ENCODE results near the gene TAF8. TPM values are rescaled to one million over a fixed set of nuclear protein-coding genes. Genes with fewer than 3 reads are reported as not detected.
"Not testable (repeated sequence)": the region's sequence is repeated elsewhere in the genome, so short reads cannot be mapped to it uniquely, and the experiment has no call there.

The TAF8 gene, protein sequence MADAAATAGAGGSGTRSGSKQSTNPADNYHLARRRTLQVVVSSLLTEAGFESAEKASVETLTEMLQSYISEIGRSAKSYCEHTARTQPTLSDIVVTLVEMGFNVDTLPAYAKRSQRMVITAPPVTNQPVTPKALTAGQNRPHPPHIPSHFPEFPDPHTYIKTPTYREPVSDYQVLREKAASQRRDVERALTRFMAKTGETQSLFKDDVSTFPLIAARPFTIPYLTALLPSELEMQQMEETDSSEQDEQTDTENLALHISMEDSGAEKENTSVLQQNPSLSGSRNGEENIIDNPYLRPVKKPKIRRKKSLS
- total RNA-seq: 38.8 and 41.9 TPM in 2 replicates

DNA sequence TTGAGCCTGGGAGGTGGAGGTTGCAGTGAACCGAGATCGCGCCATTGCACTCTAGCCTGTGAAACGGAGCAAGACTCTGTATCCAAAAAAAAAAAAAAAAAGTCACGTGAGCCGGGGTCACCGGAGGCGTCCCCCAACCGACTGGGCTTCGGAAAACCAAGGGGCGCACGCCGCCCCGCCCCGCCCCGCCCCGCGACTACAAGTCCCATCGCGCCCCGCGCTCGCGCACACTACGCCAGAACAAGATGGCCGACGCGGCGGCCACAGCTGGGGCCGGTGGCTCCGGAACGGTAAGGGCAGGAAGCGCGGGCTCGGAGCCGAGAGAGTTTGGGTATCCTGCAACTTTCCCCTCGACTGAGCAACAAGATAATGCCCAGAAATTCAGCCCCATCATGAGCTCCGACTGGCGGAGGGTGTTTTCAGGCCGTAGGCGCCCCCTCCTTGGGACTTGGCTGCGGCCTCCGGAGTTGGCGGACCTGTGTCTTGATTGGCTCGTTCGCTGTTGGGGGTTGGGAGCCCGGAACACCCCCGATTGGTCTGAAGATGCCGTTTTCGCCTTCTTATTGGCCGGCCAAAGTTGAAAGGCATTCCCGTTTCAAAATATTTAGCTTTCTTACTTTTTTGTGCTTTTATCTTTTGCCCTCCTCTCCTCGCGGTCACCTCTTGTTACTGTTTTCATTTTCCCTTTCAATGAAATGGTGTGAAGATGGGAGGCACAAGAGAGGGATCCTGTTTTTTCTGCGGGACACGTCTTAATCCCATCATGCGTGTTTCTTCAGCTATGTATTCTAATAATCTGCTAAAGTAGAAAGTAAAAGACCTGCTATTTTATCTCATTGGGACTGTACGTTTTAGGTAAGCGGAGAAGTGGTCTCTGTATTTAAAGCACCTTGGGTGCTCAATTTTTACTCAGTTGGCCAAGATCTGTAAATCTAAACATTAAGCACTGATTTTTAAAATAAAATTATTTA lies at the start of gene TAF8:
TAF8 (plus strand) TSS at position 228 of the 971 bp plus-strand sequence; CDS start at position 246, 18 bp downstream.
- peak; percentile 90 for DNase-seq (ENCODE audit: low spot score)
- Mint-ChIP-seq H3K4me1 (ENCODE audit: low read depth) (peaks cover 49% of the 10 kb centered on the region), H3K4me3 (ENCODE audit: low read depth) (peak within 1 kb of the TSS; percentile 94), H3K9me3 (no peaks in the 10 kb centered on the region), H3K27ac (peak within 1 kb of the TSS; percentile 98), H3K27me3 (ENCODE audit: low read depth) (no peaks in the 10 kb centered on the region), H3K36me3 (ENCODE audit: low read depth) (peaks cover 35% of the 10 kb centered on the region)
- intact Hi-C loops (cut with micrococcal nuclease): loop anchor here (1.0 to 2.0 kb wide), 3 partner anchors 130 to 316 kb away; partner anchors contain the start of genes BYSL, MED20, MRPS10 and TFEB

DNA sequence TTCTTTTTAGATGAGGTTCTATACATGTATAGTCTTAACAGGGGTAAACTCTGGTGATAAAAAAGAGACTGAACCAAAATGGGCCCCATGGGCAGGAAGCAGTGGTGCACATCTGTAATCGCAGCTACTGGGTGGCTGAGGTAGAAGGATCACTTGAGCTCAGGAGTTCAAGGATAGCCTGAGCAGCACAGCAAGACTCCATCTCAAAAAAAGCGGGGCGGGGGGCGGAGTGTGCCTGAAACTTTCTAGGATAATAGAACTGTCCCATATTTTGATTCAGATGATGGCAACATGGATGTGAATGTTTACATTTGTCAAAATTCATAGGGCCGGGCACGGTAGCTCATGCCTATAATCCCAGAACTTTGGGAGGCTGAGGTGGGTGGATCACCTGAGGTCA lies 48.8 kb upstream of the TAF8 start:
- peaks cover 15% of the 10 kb centered on the region for H3K36me3 Mint-ChIP-seq (ENCODE audit: low read depth)
- H3K4me3 Mint-ChIP-seq (ENCODE audit: low read depth): no peak overlapping the region
- DNase-seq (ENCODE audit: low spot score): no peak
- no peak overlapping the region for H3K27ac Mint-ChIP-seq
- no peaks in the 10 kb centered on the region for H3K9me3 Mint-ChIP-seq
- intact Hi-C loops (cut with micrococcal nuclease): no loop called here
- peaks cover 12% of the 10 kb centered on the region for H3K4me1 Mint-ChIP-seq (ENCODE audit: low read depth)
- H3K27me3 Mint-ChIP-seq (ENCODE audit: low read depth): no peaks in the 10 kb centered on the region

DNA sequence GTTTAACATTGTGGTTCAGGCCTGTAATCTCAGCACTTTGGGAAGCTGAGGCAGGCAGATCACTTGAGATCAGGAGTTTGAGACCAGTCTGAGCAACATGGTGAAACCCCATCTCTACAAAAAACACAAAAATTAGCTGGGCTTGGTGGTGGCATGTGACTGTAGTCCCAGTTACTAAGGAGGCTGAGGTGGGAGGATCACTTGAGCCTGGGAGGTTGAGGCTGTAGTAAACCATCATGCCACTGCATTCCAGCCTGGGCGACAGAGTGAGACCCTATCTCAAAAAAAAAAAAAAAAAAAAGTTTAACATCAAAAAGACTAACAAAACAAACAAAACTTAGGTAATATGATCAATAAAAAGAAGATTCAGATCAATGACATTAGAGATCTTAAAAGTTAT lies 46.7 kb upstream of the TAF8 start:
- H3K27me3 Mint-ChIP-seq (ENCODE audit: low read depth); H3K4me3 Mint-ChIP-seq (ENCODE audit: low read depth); H3K9me3 Mint-ChIP-seq; H3K36me3 Mint-ChIP-seq (ENCODE audit: low read depth); DNase-seq (ENCODE audit: low spot score); H3K27ac Mint-ChIP-seq; intact Hi-C loops (cut with micrococcal nuclease): not testable (repeated sequence)
- peaks cover 20% of the 10 kb centered on the region for H3K4me1 Mint-ChIP-seq (ENCODE audit: low read depth)

DNA sequence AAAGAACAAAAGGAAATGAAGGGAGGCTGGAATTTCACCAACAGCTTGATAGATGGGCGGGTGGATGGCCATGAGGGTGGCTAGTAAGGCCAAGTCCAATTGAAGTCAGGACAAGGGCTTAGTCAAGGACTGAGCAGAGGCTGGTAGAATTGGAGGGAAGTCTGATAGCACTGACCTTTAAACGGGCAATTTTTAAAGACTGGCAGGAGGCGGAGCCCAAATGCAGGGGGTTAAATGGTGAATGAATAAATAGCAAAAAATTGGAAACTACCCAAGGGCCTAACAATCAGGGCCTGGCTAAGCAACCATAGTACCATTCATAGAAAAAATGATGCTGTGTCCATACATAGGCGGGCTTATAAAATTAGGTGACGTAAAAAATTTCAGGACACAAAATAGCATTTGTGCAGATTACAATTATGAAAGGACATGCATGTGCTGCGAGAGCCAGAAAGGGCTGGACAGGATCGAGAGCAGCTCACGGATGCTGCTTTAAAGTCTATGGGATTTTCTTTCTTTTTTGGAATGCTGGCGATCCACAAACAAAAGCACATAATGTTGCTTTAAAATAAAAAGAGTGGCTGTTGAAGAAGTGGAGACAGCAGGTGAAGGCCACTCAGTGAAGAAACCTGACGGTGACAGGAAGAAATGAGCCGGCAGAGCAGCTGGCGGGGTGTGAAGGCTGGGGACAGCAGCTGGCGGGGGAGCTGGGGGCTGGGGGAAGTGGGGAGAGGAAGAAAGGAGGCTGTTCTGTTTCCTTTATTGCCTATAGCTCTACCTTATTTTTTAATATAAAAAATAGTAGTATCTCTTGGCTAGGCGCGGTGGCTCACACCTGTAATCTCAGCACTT lies 42.8 kb upstream of the TAF8 start:
- no peaks in the 10 kb centered on the region for H3K9me3 Mint-ChIP-seq
- peak overlapping the region; percentile 74 for H3K27ac Mint-ChIP-seq
- H3K27me3 Mint-ChIP-seq (ENCODE audit: low read depth): no peaks in the 10 kb centered on the region
- no peak for DNase-seq (ENCODE audit: low spot score)
- H3K36me3 Mint-ChIP-seq (ENCODE audit: low read depth): no peaks in the 10 kb centered on the region
- H3K4me1 Mint-ChIP-seq (ENCODE audit: low read depth): peaks cover 41% of the 10 kb centered on the region
- peak overlapping the region; percentile 32 for H3K4me3 Mint-ChIP-seq (ENCODE audit: low read depth)
- intact Hi-C loops (cut with micrococcal nuclease): loop anchor here (5.0 kb wide), 1 partner anchor 35 kb away; no protein-coding TSS in a partner anchor

DNA sequence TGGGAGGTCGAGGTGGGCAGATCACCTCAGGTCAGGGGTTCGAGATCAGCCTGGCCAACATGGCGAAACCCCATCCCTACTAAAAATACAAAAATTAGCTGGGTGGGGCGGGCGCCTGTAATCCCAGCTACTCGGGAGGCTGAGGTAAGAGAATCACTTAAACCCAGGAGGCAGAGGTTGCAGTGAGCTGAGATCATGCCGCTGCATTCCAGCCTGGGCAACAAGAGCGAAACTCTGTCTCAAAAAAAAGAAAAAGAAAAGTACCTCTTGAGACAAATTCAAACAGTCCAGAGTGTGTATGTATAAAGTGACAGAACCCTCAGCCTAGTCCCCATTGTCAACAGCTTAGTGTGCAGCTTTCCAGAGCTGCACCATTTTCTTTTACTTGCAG lies 42.2 kb upstream of the TAF8 start:
- peak overlapping the region; percentile 5 for H3K4me3 Mint-ChIP-seq (ENCODE audit: low read depth)
- H3K4me1 Mint-ChIP-seq (ENCODE audit: low read depth): peaks cover 47% of the 10 kb centered on the region
- intact Hi-C loops (cut with micrococcal nuclease): loop anchor here (5.0 kb wide), 1 partner anchor 34 kb away; no protein-coding TSS in a partner anchor
- peak overlapping the region; percentile 74 for H3K27ac Mint-ChIP-seq
- H3K36me3 Mint-ChIP-seq (ENCODE audit: low read depth); H3K9me3 Mint-ChIP-seq; H3K27me3 Mint-ChIP-seq (ENCODE audit: low read depth); DNase-seq (ENCODE audit: low spot score): not testable (repeated sequence)

DNA sequence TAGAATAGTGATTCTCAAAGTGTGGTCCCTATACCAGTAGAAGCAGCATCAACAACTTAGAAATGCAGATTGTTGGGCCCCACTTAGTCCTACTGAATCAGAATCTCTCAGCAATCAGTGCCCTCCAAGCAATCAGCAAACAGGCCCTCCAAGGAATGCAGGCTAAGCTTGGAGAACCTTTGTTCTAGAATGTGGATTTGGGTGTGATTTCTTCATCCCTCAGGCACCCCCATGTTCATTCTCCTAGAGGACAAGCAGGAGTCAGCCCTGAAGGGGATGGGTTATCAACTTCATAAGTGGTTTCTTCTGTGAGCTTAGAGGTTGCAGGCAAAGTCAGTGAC lies 40.5 kb upstream of the TAF8 start:
- Mint-ChIP-seq H3K27me3 (ENCODE audit: low read depth) (no peaks in the 10 kb centered on the region), H3K27ac (peak overlapping the region; percentile 93), H3K36me3 (ENCODE audit: low read depth) (peaks cover 17% of the 10 kb centered on the region), H3K4me3 (ENCODE audit: low read depth) (peak overlapping the region; percentile 54), H3K4me1 (ENCODE audit: low read depth) (peaks cover 56% of the 10 kb centered on the region), H3K9me3 (peaks cover 10% of the 10 kb centered on the region)
- no peak for DNase-seq (ENCODE audit: low spot score)
- intact Hi-C loops (cut with micrococcal nuclease): loop anchor here (2.0 to 5.0 kb wide), 3 partner anchors 32 to 69 kb away; partner anchors contain the start of gene CCND3

DNA sequence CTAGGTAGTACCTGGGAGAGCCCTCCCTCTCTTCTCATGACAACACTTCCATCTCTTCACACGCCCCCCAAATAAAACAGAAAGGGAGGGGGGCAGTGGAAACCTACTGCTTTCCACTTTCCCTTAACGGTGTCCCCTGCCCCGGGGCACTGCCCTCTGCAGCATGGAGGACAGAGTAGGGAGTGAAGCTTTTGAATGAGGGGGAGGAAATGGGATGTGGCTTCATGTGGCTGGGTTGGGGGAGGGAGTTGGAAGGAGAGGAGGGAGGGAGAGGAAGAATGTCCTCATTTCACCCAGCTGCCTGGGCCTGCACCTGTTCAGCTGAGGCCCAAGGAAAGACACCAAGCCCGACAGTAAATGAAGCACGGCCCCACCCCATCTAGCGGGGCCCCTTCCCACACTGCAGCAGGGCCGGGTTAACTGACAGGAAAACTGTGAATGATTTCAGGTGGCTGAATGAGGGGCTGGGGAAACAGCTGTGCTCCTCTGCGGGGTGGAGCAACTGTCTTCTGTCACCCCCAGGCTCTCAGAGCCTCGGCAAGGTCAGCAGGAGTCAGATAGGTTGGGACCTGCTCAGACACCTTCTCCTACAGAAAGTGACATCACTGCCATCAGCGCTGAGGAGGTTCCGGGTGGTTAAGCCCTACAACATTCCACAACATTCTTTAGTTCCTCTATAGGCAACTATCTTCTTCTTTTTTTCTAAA lies 40.0 kb upstream of the TAF8 start:
- Mint-ChIP-seq H3K27me3 (ENCODE audit: low read depth) (no peaks in the 10 kb centered on the region), H3K9me3 (peaks cover 12% of the 10 kb centered on the region), H3K27ac (peak overlapping the region; percentile 93), H3K4me1 (ENCODE audit: low read depth) (peaks cover 59% of the 10 kb centered on the region), H3K36me3 (ENCODE audit: low read depth) (peaks cover 20% of the 10 kb centered on the region), H3K4me3 (ENCODE audit: low read depth) (peak overlapping the region; percentile 54)
- intact Hi-C loops (cut with micrococcal nuclease): loop anchor here (2.0 to 5.0 kb wide), 2 partner anchors 38 to 70 kb away; partner anchors contain the start of gene CCND3
- DNase-seq (ENCODE audit: low spot score): no peak

DNA sequence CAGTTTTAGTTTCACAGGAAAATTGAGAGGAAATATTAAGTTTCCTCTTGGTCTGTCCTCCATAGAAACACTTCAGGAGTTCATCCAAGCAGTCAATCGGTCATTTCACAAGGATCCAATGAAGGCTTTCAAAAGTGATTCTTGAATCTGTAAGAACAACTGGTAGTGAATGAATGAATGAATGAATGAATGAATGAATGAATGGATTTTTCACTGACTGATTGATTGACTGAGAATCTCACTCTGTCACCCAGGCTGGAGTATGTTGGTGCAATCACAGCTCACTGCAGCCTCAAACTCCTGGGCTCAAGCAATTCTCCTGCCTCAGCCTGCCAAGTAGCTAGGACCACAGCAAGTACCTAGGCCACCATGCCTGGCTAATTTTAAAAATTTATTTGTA lies 39.4 kb upstream of the TAF8 start:
- H3K27ac Mint-ChIP-seq: peak overlapping the region; percentile 93
- intact Hi-C loops (cut with micrococcal nuclease): loop anchor here (2.0 to 5.0 kb wide), 2 partner anchors 39 to 70 kb away; partner anchors contain the start of gene CCND3
- peak overlapping the region; percentile 54 for H3K4me3 Mint-ChIP-seq (ENCODE audit: low read depth)
- no peak for DNase-seq (ENCODE audit: low spot score)
- peaks cover 12% of the 10 kb centered on the region for H3K9me3 Mint-ChIP-seq
- peaks cover 20% of the 10 kb centered on the region for H3K36me3 Mint-ChIP-seq (ENCODE audit: low read depth)
- peaks cover 59% of the 10 kb centered on the region for H3K4me1 Mint-ChIP-seq (ENCODE audit: low read depth)
- H3K27me3 Mint-ChIP-seq (ENCODE audit: low read depth): no peaks in the 10 kb centered on the region

DNA sequence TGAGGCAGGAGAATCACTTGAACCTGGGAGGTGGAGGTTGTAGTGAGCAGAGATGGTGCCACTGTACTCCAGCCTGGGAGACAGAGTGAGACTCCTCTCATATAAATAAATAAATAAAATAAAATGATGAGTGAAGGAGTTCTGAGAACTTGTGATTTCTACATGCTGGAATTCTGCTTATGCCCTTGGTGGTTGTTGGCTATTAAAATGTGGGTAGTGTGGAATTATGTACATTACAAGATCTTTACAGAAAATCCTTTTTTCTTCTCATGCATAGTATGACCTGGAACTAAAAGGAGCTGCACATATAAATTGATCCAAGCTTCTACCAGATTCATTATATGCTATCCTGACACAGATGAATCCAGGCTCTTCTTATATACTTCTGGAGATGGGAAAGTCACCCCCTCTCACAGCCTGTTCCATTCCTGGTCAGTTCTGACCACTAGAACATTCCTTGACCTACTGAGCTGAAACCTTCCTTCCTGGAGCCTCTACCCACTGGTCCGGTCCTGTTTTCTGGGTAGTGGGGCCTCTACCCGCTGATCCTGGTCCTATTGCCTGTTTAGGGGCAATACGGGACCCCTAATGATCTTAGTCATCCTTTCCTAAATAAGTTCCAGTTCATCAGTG lies 37.7 kb upstream of the TAF8 start:
- Mint-ChIP-seq H3K4me3 (ENCODE audit: low read depth) (no peak overlapping the region), H3K27me3 (ENCODE audit: low read depth) (no peaks in the 10 kb centered on the region), H3K36me3 (ENCODE audit: low read depth) (peaks cover 20% of the 10 kb centered on the region), H3K9me3 (peaks cover 12% of the 10 kb centered on the region), H3K4me1 (ENCODE audit: low read depth) (peaks cover 66% of the 10 kb centered on the region), H3K27ac (peak overlapping the region; percentile 73)
- DNase-seq (ENCODE audit: low spot score): no peak
- intact Hi-C loops (cut with micrococcal nuclease): loop anchor here (5.0 kb wide), 1 partner anchor 40 kb away; no protein-coding TSS in a partner anchor

DNA sequence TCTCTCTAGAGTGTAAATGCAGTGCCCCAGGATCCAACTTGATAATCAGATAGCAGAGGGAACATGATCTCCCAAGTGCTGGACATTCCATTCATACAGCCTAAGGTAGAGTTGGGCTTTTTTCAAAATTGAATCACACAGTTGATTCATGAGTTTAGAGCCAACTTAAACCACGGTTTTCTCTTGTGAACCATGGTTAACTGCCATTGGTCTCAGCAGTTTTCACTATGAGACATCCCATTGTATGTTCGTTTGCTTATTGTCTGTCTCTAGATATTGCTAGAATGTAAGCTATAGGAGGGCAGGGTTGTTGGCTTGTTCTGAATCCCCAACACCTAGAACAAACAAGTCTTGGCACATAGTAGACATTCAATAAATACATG lies 37.2 kb upstream of the TAF8 start:
- Mint-ChIP-seq H3K4me3 (ENCODE audit: low read depth) (no peak overlapping the region), H3K36me3 (ENCODE audit: low read depth) (peaks cover 20% of the 10 kb centered on the region), H3K27ac (peak overlapping the region; percentile 73), H3K4me1 (ENCODE audit: low read depth) (peaks cover 64% of the 10 kb centered on the region), H3K9me3 (peaks cover 12% of the 10 kb centered on the region), H3K27me3 (ENCODE audit: low read depth) (no peaks in the 10 kb centered on the region)
- DNase-seq (ENCODE audit: low spot score): no peak
- intact Hi-C loops (cut with micrococcal nuclease): loop anchor here (5.0 kb wide), 1 partner anchor 41 kb away; no protein-coding TSS in a partner anchor

DNA sequence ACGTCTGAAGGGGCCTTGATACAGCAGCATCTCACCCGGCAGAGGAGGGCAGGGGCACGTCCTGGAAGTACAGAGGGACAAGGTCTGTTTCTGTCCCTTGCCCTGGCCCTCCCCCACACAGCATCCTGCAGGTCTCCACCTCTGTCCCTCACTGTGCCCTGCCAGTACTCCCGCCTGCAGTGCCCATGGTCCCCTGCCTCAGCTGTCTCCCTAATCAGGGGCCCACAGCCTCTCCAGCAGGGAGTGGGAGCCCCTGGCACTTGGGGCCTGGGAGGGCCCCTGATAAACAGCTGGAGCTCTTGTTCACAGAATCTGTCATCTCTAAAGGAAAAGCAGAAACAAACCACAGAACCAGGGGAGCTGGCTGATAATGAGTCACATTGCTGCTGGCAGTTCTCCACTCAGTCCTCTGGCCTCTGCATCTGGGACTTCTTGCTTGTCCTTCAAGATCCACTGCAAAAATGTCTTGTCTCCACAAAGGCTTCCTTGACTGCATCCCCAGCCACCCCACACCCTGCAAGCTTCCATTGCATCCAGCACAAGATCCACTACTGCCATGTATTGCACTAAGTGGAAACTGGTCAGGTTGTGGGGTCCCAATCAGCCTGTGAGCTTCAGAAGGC lies 33.2 kb upstream of the TAF8 start:
- peak overlapping the region; percentile 90 for H3K27ac Mint-ChIP-seq
- peak; percentile 42 for DNase-seq (ENCODE audit: low spot score)
- peaks cover 53% of the 10 kb centered on the region for H3K4me1 Mint-ChIP-seq (ENCODE audit: low read depth)
- peaks cover 12% of the 10 kb centered on the region for H3K9me3 Mint-ChIP-seq
- H3K27me3 Mint-ChIP-seq (ENCODE audit: low read depth): no peaks in the 10 kb centered on the region
- peak overlapping the region; percentile 40 for H3K4me3 Mint-ChIP-seq (ENCODE audit: low read depth)
- H3K36me3 Mint-ChIP-seq (ENCODE audit: low read depth): peaks cover 24% of the 10 kb centered on the region
- intact Hi-C loops (cut with micrococcal nuclease): no loop called here

Data from activated T-helper 2 cell treated with anti-CD3 and anti-CD28 coated beads, Interferon-gamma antibody, Interleukin-2, Interleukin-4, amounts not matched to agents 10 μg/mL and 5 μg/mL and 100 μg/mL, durations not matched to agents 14 hours and 24 hours and 36 hours (primary cell).